Suprapubic skin (tissue), 4 donors: ENCODE results near the gene SULT1A2. TPM values are rescaled to one million over a fixed set of nuclear protein-coding genes. Genes with fewer than 3 reads are reported as not detected.
"Not testable (repeated sequence)": the region's sequence is repeated elsewhere in the genome, so short reads cannot be mapped to it uniquely, and the experiment has no call there.

Experiments used
- DNase-seq, 2 donors: peaks; one replicate each; pipeline ENCODE4 v3.0.0-alpha.2; 2019; ENCODE audit warnings: low spot score in 2 of 2
- H3K27ac ChIP-seq: fragments of 200-600 bp; sonication (generic); one replicate; pipeline ENCODE4 v1.5.1; 2019
- H3K27me3 ChIP-seq: fragments of 200-600 bp; sonication (generic); one replicate; pipeline ENCODE4 v1.5.1; 2019
- H3K36me3 ChIP-seq: fragments of 200-600 bp; sonication (generic); one replicate; pipeline ENCODE4 v1.5.1; 2019
- H3K4me1 ChIP-seq: fragments of 200-600 bp; sonication (generic); one replicate; pipeline ENCODE4 v1.5.1; 2019
- H3K4me3 ChIP-seq: fragments of 200-600 bp; sonication (generic); one replicate; pipeline ENCODE4 v1.5.1; 2019; ENCODE audit warnings: mild to moderate bottlenecking
- H3K9me3 ChIP-seq: fragments of 200-600 bp; sonication (generic); one replicate; pipeline ENCODE4 v1.5.1; 2019
- CTCF ChIP-seq, 2 donors: fragments of 200-600 bp in 1 of 2; fragments of 450-650 bp in 1 of 2; sonication (generic) in 1 of 2; IDR thresholded peaks; one replicate each; pipeline ENCODE4 v1.5.1; 2016 to 2019; ENCODE audit warnings: antibody characterized with exemption in 2 of 2, mild to moderate bottlenecking in 1 of 2, moderate library complexity in 1 of 2
- EP300 ChIP-seq: sonication (generic); formaldehyde crosslinking; IDR thresholded peaks from one replicate; pipeline ENCODE4 v1.6.1; 2017; ENCODE audit warnings: antibody characterized with exemption
- POLR2A ChIP-seq, 2 donors: fragments of 450-650 bp; IDR thresholded peaks; one replicate each; pipeline ENCODE4 v1.6.1; 2017; ENCODE audit warnings: antibody characterized with exemption in 2 of 2, mild to moderate bottlenecking in 2 of 2, moderate library complexity in 2 of 2
- POLR2AphosphoS5 ChIP-seq, 3 donors: sonication (generic); formaldehyde crosslinking; IDR thresholded peaks; one replicate each; pipeline ENCODE4 v1.6.1; 2017; ENCODE audit warnings: antibody characterized with exemption in 3 of 3
- WGBS: methylation state at CpG from one replicate; pipeline ENCODE4 v1.1.5; 2018; 5-methylcytosine and 5-hydroxymethylcytosine counted together
- total RNA-seq, 4 donors: library from RNA; depleted of rRNA; stranded (reverse); fragments of >200 nt; gene quantifications; one replicate each; pipeline ENCODE4 v1.1.0, GENCODE V29; 2016

The SULT1A2 gene
- total RNA-seq, 4 donors from 2014 or later: not detected

- Histone ChIP-seq H3K27me3 (no peaks in the 10 kb centered on the region), H3K4me1 (peaks cover 19% of the 10 kb centered on the region), H3K27ac (no peak overlapping the region), H3K36me3 (no peaks in the 10 kb centered on the region), H3K9me3 (no peaks in the 10 kb centered on the region), H3K4me3 (no peak overlapping the region)
- TF ChIP-seq POLR2A (IDR thresholded peaks at IDR 0.05) (no peak), CTCF (IDR thresholded peaks at IDR 0.05) (no peak), POLR2AphosphoS5 (IDR thresholded peaks at IDR 0.05) (no peak), EP300 (no peak)
- peak in 1 of 2 donors; percentile 32 for DNase-seq
- 81% methylated on average over 16 of the region's 16 CpGs for WGBS
These were observed 9.7 kb upstream of the SULT1A2 start for GRCh38 chr16:28606291-28607115.

GRCh38 chr16:28604186-28604565, 7.3 kb upstream of the SULT1A2 start:
- DNase-seq: peak in 1 of 2 donors; percentile 68
- Histone ChIP-seq H3K9me3 (no peaks in the 10 kb centered on the region), H3K4me1 (peaks cover 2% of the 10 kb centered on the region), H3K4me3 (no peak overlapping the region), H3K27ac (no peak overlapping the region), H3K36me3 (no peaks in the 10 kb centered on the region), H3K27me3 (no peaks in the 10 kb centered on the region)
- WGBS: 73% methylated on average over 8 of the region's 8 CpGs
- TF ChIP-seq POLR2AphosphoS5 (IDR thresholded peaks at IDR 0.05): no peak
- TF ChIP-seq EP300: no peak
- TF ChIP-seq CTCF (IDR thresholded peaks at IDR 0.05): no peak
- no peak for TF ChIP-seq POLR2A (IDR thresholded peaks at IDR 0.05)

DNA sequence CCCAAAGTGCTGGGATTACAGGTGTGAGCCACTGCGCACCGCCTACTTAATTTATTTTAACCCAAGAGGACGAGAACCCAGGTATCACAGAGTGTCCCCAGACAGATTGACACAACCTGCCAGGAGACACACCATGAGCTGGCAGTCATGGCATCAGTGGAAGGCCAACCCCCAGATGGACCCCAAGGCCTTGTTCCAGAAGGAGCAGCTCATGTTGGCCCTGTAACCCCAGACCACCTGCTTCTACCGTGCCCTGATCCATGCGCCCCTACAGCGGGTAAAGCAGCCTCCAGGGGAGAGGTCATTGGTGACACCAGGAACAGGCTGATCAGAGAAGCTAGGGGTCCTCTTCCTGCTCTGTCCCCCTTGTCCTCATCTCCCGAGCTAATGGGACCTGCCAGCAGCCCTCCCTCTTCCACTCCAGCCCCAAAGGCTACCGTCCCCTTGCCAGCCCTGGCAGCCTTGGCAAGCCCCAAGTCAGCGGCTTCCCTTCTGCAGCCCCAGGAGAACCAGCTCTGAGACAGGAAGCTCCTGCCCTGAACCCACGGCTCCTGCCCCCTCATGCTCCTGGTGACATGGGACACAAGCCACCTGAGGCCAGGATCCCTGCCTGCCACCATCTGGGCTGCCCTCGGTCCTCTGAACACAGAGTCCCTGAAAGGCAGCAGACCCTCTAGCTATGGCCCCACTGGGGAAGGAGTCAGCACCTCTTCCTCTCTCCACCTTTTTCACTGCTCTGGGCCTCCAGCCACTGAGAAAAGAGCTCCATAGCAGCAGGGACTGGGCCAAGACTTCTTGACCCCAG, 6.7 kb upstream of the SULT1A2 start:
- Histone ChIP-seq H3K27me3 (no peaks in the 10 kb centered on the region), H3K9me3 (no peaks in the 10 kb centered on the region), H3K4me1 (no peaks in the 10 kb centered on the region), H3K27ac (no peak overlapping the region), H3K36me3 (no peaks in the 10 kb centered on the region), H3K4me3 (no peak overlapping the region)
- TF ChIP-seq CTCF (IDR thresholded peaks at IDR 0.05): no peak
- no peak for TF ChIP-seq POLR2A (IDR thresholded peaks at IDR 0.05)
- no peak for TF ChIP-seq EP300
- no peak for TF ChIP-seq POLR2AphosphoS5 (IDR thresholded peaks at IDR 0.05)
- WGBS: 78% methylated on average over 11 of the region's 11 CpGs
- DNase-seq: no peak

DNA sequence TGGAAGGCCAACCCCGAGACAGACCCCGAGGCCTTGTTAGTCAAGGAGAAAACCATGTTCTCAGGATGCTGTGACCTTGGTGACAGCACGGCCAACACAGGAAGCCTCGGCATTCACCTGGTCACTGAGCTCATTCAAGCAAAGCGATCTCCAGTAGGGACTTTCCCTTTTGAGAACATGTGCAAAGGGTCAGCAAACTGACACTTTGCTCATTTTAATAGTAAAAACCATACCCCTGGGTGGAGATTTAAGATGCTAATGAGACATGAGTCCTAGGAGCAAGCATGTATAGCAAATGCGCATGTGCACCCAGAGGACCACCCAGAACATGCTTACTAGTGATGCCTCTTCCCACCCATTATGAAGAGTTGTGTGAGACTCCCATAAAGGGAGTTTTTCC, 5.7 kb upstream of the SULT1A2 start:
- Histone ChIP-seq H3K4me1 (peaks cover 2% of the 10 kb centered on the region), H3K9me3 (no peaks in the 10 kb centered on the region), H3K4me3 (no peak overlapping the region), H3K36me3 (no peaks in the 10 kb centered on the region), H3K27ac (no peak overlapping the region), H3K27me3 (no peaks in the 10 kb centered on the region)
- no peak for TF ChIP-seq EP300
- TF ChIP-seq POLR2AphosphoS5 (IDR thresholded peaks at IDR 0.05): no peak
- TF ChIP-seq CTCF (IDR thresholded peaks at IDR 0.05): no peak
- no peak for TF ChIP-seq POLR2A (IDR thresholded peaks at IDR 0.05)
- no peak for DNase-seq
- WGBS: 65% methylated on average over 6 of the region's 6 CpGs

DNA sequence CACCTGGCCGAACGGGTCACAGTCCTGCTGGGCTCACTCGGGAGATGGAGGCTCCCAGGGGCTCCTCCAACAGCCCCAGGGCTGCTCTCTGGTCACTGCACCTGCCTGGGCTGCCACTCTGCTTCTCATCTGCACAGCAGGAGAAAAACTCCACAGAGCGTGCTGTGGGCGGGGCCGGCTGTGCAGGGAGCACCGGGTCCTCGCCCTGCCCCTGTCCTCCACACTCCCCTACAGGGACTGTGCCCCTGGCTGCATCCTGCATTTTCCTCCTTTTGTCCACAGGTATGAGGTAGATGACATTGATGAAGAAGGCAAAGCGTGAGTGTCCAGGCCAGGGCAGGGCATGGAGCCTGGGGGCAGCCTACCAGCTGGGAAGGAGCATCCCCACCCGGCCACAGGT, 5.2 kb upstream of the SULT1A2 start:
- 80% methylated on average over 1 of the region's 10 CpGs for WGBS
- not testable (repeated sequence) for DNase-seq

GRCh38 chr16:28601589-28601988, 4.7 kb upstream of the SULT1A2 start:
- DNase-seq, H3K9me3 ChIP-seq, H3K27me3 ChIP-seq, H3K36me3 ChIP-seq, H3K27ac ChIP-seq, H3K4me1 ChIP-seq, H3K4me3 ChIP-seq: not testable (repeated sequence)
- WGBS: 89% methylated on average over 13 of the region's 13 CpGs

More for the DNA sequence above, 5.2 kb upstream of the SULT1A2 start:
- H3K27ac ChIP-seq, H3K9me3 ChIP-seq, H3K4me3 ChIP-seq, H3K4me1 ChIP-seq, H3K36me3 ChIP-seq, H3K27me3 ChIP-seq: not testable (repeated sequence)

DNA sequence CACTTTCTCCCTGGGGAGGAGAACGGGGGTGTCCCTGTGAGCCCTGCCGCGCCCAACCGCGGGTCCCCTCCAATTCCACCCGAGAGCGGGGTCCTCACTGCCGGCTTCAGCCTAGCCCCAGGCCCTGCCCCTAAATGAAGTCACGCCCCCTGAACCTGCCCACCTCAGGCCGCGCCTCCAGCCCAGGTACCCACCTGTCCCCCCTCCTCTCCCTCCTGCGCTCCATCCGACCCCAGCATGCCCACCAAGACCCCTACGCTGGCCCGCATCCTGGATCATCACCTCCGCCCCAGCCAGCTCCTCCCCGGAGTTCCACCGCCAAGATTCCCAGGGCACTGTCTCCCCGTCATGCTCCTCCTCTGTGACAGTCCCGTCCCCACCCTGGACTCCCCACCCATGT, 4.1 kb upstream of the SULT1A2 start:
- H3K4me1 ChIP-seq, H3K4me3 ChIP-seq, DNase-seq, H3K27ac ChIP-seq, H3K36me3 ChIP-seq, H3K9me3 ChIP-seq, H3K27me3 ChIP-seq: not testable (repeated sequence)
- WGBS: 40% methylated on average over 12 of the region's 20 CpGs

DNA sequence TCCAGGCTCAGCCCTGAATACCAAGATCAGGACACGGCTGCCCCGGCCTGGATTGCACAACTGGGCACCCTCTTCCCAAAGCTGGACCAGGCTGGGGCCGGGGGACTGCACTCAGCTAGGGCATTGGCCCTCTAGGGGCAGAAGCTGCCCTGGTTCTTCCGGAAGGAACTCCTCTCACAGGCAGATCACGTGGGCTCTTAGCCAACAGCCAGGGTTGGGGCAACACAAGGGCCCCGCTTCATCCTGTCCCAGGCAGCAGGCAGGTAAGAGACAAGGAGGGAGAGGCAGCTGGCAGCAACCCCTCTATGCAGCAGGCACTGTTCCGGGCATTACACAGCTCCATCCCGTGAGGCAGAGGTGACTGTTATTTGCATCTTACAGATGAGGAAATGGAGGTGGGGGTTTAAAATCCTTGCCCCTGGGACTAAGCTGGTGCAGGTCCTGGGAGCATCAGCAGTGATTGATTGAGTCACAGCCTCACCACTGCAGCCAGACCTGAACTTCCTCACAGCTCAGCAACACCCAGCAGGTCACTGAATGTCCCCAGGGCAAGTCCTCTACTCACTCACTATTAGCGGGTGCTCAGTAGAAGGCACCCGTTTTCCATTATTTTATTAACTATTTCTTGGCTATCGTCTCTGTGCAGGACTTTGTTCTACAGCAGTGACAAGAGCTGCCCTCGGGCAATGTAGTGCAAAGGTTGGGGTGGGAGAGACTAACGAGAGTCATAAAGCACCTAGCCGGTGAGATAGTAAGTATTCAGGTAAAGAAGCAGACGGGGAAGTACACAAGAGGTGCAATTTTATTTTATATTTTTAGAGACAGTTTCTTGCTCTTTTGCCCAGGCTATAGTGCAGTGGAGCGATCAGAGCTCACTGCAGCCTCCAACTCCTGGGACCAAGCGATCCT, 2.8 kb upstream of the SULT1A2 start:
- DNase-seq, H3K27me3 ChIP-seq, H3K9me3 ChIP-seq, H3K4me1 ChIP-seq, H3K36me3 ChIP-seq, H3K27ac ChIP-seq, H3K4me3 ChIP-seq: not testable (repeated sequence)
- no CpG with 5 or more reads among the region's 17 CpGs for WGBS
